Measurements from ENCODE around the gene CCDC38.

- TF ChIP-seq SIN3A (IDR thresholded peaks at IDR 0.05; ENCODE audit: borderline replicate concordance in 2 of 2, control insufficient read depth in 1 of 2, low read depth in 2 of 2, low read length in 2 of 2): no peak
- no peak for TF ChIP-seq NCOA1 (IDR thresholded peaks at IDR 0.05; ENCODE audit: low read depth)
- TF ChIP-seq ZFX (CRISPR knock-in tag; IDR thresholded peaks at IDR 0.05): no peak
- TF ChIP-seq HMGXB4 (CRISPR knock-in tag; IDR thresholded peaks at IDR 0.05): no peak
- TF ChIP-seq ADNP (tag; IDR thresholded peaks at IDR 0.05): no peak
- TF ChIP-seq REST (IDR thresholded peaks at IDR 0.05; ENCODE audit: borderline replicate concordance): no peak
- no peak for TF ChIP-seq REST (CRISPR knock-in tag; IDR thresholded peaks at IDR 0.05; ENCODE audit: low read depth)
- no peak for TF ChIP-seq EP300 (IDR thresholded peaks at IDR 0.05; ENCODE audit: low read length)
- TF ChIP-seq, protein P1, sequence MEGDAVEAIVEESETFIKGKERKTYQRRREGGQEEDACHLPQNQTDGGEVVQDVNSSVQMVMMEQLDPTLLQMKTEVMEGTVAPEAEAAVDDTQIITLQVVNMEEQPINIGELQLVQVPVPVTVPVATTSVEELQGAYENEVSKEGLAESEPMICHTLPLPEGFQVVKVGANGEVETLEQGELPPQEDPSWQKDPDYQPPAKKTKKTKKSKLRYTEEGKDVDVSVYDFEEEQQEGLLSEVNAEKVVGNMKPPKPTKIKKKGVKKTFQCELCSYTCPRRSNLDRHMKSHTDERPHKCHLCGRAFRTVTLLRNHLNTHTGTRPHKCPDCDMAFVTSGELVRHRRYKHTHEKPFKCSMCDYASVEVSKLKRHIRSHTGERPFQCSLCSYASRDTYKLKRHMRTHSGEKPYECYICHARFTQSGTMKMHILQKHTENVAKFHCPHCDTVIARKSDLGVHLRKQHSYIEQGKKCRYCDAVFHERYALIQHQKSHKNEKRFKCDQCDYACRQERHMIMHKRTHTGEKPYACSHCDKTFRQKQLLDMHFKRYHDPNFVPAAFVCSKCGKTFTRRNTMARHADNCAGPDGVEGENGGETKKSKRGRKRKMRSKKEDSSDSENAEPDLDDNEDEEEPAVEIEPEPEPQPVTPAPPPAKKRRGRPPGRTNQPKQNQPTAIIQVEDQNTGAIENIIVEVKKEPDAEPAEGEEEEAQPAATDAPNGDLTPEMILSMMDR (IDR thresholded peaks at IDR 0.05 in 2 of 3, conservative IDR thresholded peaks at IDR 0.05 in 1 of 3; ENCODE audit: insufficient read depth in 2 of 3, low read depth in 1 of 3, low read length in 3 of 3): no peak
- TF ChIP-seq CBFB (CRISPR knock-in tag; IDR thresholded peaks at IDR 0.05): no peak
- TF ChIP-seq ZNF75A (CRISPR knock-in tag; IDR thresholded peaks at IDR 0.05): no peak
- no peak for TF ChIP-seq JUN (IDR thresholded peaks at IDR 0.05; ENCODE audit: borderline replicate concordance, low read depth, low read length)
- TF ChIP-seq JUN (CRISPR knock-in tag; IDR thresholded peaks at IDR 0.05; ENCODE audit: borderline replicate concordance): no peak
- TF ChIP-seq POLR2G (IDR thresholded peaks at IDR 0.05; ENCODE audit: low read depth, low read length): no peak
Observed at GRCh38 chr12:95829395-95829794, 113.0 kb downstream of the CCDC38 start.
